22Rv1 (cell line): ENCODE data around the gene MYMX.

Source experiments
- ZFX ChIP-seq: fragments of 450-650 bp; IDR thresholded peaks from 2 replicates; pipeline ENCODE4 v1.6.1; 2017; ENCODE audit warnings: antibody characterized with exemption, borderline replicate concordance
- TF ChIP-seq, protein P1 (sequence below): fragments of 450-650 bp; IDR thresholded peaks from 2 replicates; pipeline ENCODE4 v1.5.1; 2017; ENCODE audit warnings: mild to moderate bottlenecking

GRCh38 chr6:44248579-44248978 lies 31.9 kb downstream of the MYMX start:
- TF ChIP-seq, protein P1, sequence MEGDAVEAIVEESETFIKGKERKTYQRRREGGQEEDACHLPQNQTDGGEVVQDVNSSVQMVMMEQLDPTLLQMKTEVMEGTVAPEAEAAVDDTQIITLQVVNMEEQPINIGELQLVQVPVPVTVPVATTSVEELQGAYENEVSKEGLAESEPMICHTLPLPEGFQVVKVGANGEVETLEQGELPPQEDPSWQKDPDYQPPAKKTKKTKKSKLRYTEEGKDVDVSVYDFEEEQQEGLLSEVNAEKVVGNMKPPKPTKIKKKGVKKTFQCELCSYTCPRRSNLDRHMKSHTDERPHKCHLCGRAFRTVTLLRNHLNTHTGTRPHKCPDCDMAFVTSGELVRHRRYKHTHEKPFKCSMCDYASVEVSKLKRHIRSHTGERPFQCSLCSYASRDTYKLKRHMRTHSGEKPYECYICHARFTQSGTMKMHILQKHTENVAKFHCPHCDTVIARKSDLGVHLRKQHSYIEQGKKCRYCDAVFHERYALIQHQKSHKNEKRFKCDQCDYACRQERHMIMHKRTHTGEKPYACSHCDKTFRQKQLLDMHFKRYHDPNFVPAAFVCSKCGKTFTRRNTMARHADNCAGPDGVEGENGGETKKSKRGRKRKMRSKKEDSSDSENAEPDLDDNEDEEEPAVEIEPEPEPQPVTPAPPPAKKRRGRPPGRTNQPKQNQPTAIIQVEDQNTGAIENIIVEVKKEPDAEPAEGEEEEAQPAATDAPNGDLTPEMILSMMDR, result no peak
- TF ChIP-seq ZFX, result no peak
